HG02623 (cell line): Measurements from ENCODE around the gene ST6GALNAC6.
"Not testable (repeated sequence)": the region's sequence is repeated elsewhere in the genome, so short reads cannot be mapped to it uniquely, and the experiment has no call there.

Experiments
- ATAC-seq: cut with Tn5 transposase; IDR thresholded peaks from one replicate; pipeline ENCODE4 v1.9.1; 2021; ENCODE audit warnings: moderate library complexity; ENCODE audit not compliant: unreplicated experiment

Gene ST6GALNAC6

GRCh38 chr9:127875306-127875966 lies 24.0 kb downstream of the ST6GALNAC6 start:
- ATAC-seq: no peak

- no peak for ATAC-seq
Observed at GRCh38 chr9:127874301-127875221, 24.8 kb downstream of the ST6GALNAC6 start.

- no peak for ATAC-seq
Observed at GRCh38 chr9:127873886-127874285, 25.5 kb downstream of the ST6GALNAC6 start.

DNA sequence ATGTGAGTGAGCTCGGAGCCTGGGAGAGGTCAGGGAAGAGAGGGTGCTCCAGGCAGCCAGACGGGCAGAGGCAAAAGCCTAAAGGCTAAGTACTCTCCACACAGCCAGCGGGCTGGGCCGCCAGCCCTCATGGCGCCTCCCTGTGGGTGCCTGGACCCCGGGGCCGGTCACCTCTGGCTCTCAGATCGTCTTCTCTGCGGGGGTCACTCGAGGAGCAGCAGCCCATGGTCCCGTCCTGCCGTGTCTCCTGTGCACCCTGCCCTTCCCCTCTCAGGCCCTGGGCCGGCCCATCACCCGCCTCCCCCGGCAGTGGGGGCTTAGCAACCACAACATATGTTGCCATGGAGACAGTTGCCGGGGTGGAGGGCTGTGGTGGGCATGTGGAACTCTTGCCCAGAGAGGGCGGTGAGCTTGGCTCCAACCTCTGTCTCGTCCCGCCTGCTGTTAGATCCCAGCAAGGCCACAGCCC lies 26.1 kb downstream of the ST6GALNAC6 start:
- ATAC-seq: no peak

- no peak for ATAC-seq
Observed at GRCh38 chr9:127872369-127873222, 26.8 kb downstream of the ST6GALNAC6 start.

DNA sequence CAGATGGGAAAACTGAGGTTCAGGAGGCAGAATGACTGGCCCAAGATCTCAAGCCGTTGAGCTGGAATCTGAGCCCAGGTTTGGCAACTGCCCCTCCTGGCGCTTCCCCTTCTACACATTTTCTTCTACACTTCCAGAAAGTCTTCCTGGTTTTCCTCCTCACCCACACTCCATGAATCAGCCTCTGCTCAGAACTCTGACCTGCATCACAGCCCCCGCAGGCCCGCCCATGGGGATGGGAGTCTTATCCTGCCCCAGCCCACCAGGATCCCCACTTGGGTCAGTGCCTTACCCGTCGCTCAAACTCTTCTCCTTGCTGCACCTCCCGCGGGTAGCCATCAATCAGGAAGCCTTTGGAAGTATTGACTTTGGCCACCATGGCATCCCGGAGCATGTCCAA lies 27.9 kb downstream of the ST6GALNAC6 start:
- ATAC-seq: no peak

DNA sequence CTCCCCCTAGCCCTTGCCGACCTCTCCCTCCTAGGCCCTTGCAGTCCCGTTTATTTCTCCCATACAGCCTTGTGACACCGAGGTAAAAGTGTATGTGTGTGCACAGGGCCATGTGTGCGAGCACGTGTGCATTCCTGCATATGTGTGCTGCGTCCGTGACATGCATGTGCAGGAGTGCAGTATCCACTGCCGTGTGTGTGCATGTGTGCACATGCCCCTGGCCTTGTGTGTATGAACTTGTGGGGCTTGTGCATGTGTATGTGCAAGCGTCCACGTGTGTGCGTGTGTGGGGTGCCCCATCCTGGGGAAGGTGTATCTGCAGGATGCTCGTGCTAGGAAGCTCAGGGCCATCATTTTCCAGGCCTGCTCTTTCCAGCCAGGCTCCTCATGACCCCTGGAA lies 28.5 kb downstream of the ST6GALNAC6 start:
- ATAC-seq: no peak

DNA sequence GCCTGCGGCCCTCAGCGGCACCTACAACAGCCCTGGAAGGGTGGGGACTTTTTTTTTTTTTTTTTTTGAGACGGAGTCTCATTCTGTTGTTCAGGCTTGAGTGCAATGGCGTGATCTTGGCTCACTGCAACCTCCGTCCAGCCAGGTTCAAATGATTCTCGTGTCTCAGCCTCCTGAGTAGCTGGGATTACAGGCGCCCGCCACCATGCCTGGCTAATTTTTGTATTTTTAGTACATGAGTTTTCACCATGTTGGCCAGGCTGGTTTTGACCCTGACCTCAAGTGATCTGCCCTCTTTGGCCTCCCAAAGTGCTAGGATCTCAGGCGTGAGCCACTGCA lies 29.3 kb downstream of the ST6GALNAC6 start:
- ATAC-seq: not testable (repeated sequence)

- peak; percentile 57 for ATAC-seq
Observed at GRCh38 chr9:127869310-127870152, 29.9 kb downstream of the ST6GALNAC6 start.

- ATAC-seq: no peak
Observed at GRCh38 chr9:127868278-127868902, 31.0 kb downstream of the ST6GALNAC6 start.

DNA sequence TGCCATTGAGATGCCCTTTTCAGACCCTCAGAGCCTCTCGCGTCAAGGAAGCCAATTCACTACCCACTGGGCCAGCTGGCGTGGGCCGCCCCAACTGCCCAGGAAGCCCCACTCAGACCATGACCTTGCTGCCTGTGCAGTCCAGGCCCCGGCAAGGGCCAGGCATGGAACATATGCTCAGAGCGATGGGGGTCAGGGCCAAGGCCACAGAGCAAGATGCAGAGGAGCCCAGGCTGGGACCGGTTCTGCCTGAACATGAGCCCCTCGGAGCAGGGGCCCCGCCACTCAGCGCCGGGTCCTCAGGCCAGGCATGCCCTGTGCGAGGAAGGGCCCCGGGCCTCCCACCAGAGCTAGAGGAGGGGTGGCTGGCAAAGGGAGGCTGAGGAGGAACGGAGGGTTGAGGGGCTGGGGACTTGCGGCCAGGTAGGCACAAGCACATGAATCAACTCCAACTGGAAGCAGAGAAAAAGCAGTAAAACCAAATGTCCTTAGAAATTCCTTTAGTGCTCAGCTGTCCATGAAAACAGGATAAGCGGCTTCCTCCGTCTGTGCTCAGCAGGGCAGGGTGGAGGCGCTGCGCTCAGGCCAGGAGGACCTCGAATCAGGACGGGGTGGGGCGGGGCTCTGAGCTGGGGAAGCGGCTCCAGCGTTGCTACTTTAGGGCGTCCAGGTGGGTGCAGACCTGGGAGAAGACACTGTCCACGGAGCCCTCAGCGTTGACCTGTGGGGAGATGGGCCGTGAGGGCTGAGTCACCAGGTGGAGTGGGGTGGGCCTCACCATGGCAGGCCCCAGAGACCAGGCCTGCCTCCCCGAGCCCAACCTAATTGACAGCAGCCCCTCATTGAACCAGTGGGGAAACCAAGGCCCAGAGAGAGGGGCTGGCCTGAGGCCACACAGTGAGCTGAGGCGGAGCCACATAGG lies 31.8 kb downstream of the ST6GALNAC6 start:
- ATAC-seq: no peak

- no peak for ATAC-seq
Observed at GRCh38 chr9:127866535-127866934, 32.9 kb downstream of the ST6GALNAC6 start.

- ATAC-seq: no peak
Observed at GRCh38 chr9:127865645-127866464, 33.5 kb downstream of the ST6GALNAC6 start.

- ATAC-seq: no peak
Observed at GRCh38 chr9:127863191-127863621, 36.2 kb downstream of the ST6GALNAC6 start.

DNA sequence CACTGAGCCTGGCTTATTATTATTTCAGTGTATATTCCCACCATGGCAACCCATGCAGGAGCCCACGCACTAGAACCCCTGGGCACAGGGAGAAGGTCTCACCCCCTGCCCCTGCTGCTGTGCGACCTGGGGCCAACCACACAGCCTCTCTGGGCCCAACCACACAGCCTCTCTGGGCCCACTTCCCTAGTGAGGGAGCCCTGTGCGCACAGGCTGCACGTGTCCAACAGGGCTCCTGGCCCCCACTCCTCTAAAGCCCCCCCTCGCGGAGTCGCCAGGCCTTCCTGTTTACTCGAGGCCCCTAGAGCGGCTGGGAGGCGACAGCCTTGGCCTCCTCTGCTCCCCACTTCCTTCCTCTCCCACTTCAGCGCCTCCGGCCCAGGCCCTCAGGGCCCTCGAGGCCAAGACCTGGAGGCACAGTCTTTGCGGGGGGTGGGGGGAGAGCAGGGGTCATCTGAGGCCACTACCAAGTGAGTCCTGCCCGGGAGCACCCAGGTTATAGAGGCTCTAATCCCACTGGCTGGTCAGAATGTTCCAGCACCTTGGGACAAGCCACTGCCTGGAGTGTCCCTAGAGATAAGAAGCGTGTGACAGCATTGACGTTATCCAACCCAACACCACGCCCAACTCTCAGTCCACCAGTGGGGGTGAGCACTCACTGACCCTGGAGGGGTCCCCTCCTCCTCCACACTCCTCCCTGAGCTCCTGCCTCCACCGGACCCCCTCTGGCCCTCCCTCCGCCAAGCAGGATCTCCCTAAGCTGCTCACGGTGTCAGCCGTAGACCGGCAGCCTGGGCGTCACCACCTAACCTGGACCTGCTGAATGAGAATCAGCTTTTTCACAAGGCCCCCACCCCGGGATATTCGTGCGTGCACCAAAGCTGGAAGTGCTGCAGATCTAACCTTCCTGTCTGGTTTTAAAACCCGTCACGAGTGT lies 37.1 kb downstream of the ST6GALNAC6 start:
- no peak for ATAC-seq

DNA sequence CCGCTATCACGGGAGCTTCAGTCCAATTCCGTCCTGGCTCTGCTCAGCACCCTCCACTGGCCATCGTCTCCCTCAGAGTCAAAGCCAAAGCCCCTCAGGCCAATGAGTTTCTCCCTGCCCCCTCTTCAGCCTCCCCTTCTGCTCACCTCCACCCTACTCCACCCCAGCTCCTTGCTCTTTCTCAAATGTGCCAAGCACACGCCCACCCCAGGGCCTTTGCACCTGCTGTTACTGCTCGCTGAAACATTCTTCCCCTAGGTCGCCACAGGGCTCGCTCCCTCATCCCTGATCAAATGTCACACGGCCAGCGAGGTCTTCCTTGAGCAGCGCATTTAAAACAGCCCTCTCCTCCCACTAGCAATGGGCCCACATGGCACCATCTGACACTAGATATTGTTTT lies 38.6 kb downstream of the ST6GALNAC6 start:
- ATAC-seq: no peak

DNA sequence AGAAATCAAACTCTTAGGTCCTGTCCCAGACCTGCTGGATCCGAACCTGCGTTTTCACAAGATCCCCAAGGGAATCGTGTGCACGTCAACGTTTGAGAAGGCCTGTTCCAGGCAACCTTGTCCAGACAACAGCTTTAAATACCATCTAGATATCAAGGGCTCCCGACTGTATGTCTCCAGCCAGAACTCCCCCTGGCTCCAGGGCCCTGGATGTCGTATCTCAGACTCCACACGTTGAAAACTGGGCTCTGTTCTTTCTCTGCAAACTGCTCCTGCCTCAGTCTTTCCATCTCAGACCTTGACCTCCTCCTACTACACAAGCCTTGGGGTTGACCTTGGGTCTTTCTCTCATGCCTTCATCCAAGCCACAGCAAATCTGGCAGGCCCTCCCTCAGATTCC lies 39.1 kb downstream of the ST6GALNAC6 start:
- ATAC-seq: no peak
